Panc1 (cell line): ENCODE measurements around the gene ARMC8. TPM values are rescaled to one million over a fixed set of nuclear protein-coding genes. Genes with fewer than 3 reads are reported as not detected.

Experiments used
- ATAC-seq: fragments of 200-7000 bp; cut with Tn5 transposase; 2 replicates; pipeline ENCODE4 v1.9.1; 2020; ENCODE audit warnings: mild to moderate bottlenecking, moderate library complexity
- BruUV-seq: library from RNA; stranded (reverse); fragments of 400-500 nt; replicated peaks from 2 replicates; lab custom pipeline; 2021; lab: Mats Ljungman, UMichigan
- CTCF ChIA-PET: fragments of 300-600 bp; sonication (Branson Sonifier 250); formaldehyde crosslinking; loops from one replicate; lab custom pipeline; 2022; ENCODE audit warnings: antibody characterized with exemption; lab: Charles Lee
- POLR2A ChIA-PET: fragments of 300-600 bp; sonication (Branson Sonifier 250); formaldehyde crosslinking; loops from one replicate; lab custom pipeline; 2022; ENCODE audit warnings: antibody characterized with exemption; lab: Charles Lee
- DNase-seq: peaks from one replicate; pipeline ENCODE4 v3.0.0-alpha.2; 2010; ENCODE audit warnings: low read depth, low spot score
- H3K27ac ChIP-seq: 2 replicates; pipeline ENCODE4 v1.5.1; 2011; ENCODE audit warnings: mild to moderate bottlenecking, low read length, inconsistent platforms
- H3K27me3 ChIP-seq: fragments of 200-500 bp; sonication (Bioruptor generic); 2 replicates; pipeline ENCODE4 v1.6.0; 2014; ENCODE audit warnings: low read length, inconsistent platforms; ENCODE audit not compliant: control insufficient read depth, insufficient read depth
- H3K36me3 ChIP-seq: fragments of 200-500 bp; sonication (Bioruptor generic); 2 replicates; pipeline ENCODE4 v1.5.1; 2014; ENCODE audit warnings: inconsistent platforms, mild to moderate bottlenecking, low read length, moderate library complexity; ENCODE audit not compliant: control insufficient read depth, insufficient read depth
- H3K4me1 ChIP-seq: 2 replicates; pipeline ENCODE4 v1.5.1; 2011; ENCODE audit warnings: inconsistent platforms, mild to moderate bottlenecking, low read length, moderate library complexity; ENCODE audit not compliant: control insufficient read depth, insufficient read depth
- H3K4me3 ChIP-seq, 2 experiments: 2 replicates each; pipeline ENCODE4 v1.5.1; 2011 to 2012; ENCODE audit warnings: low read depth in 2 of 2, low read length in 2 of 2, mild to moderate bottlenecking in 2 of 2, inconsistent platforms in 1 of 2, moderate library complexity in 1 of 2
- H3K9me3 ChIP-seq: fragments of 200-500 bp; sonication (Bioruptor generic); 2 replicates; pipeline ENCODE4 v1.5.1; 2014; ENCODE audit warnings: low read depth, mild to moderate bottlenecking, inconsistent platforms, low read length, moderate library complexity; ENCODE audit not compliant: control insufficient read depth, insufficient read depth
- POLR2AphosphoS5 ChIP-seq: IDR thresholded peaks from 2 replicates; pipeline ENCODE4 v1.6.1; 2012; ENCODE audit warnings: mild to moderate bottlenecking, low read depth, low read length, moderate library complexity
- REST ChIP-seq, 2 experiments: IDR thresholded peaks; 2 replicates each; pipeline ENCODE4 v1.6.1; 2011 to 2012; ENCODE audit warnings: low read depth in 2 of 2, control low read depth in 1 of 2, low read length in 1 of 2, mild to moderate bottlenecking in 1 of 2, moderate library complexity in 1 of 2; ENCODE audit not compliant: insufficient read depth in 1 of 2
- SIN3A ChIP-seq: IDR thresholded peaks from 2 replicates; pipeline ENCODE4 v1.6.1; 2012; ENCODE audit warnings: low read depth, mild to moderate bottlenecking, low read length, moderate library complexity, borderline replicate concordance; ENCODE audit not compliant: insufficient read depth
- TCF7L2 ChIP-seq: IDR thresholded peaks from 2 replicates; pipeline ENCODE4 v1.6.1; 2011; ENCODE audit warnings: mild to moderate bottlenecking, low read depth, low read length, inconsistent platforms
- in situ Hi-C: cut with HindIII; loops from 2 replicates; pipeline ENCODE4 v1.10.0; 2016; ENCODE audit warnings: low sequenced_read_pairs, low pct_unique_long_range_greater_than_20kb
- intact Hi-C: fragments of 100-400 bp; cut with micrococcal nuclease; formaldehyde crosslinking; loops from one replicate; pipeline ENCODE4 v1.10.0; 2022; ENCODE audit not compliant: unreplicated experiment
- total RNA-seq: library from RNA; stranded (reverse); gene quantifications from one replicate; pipeline ENCODE4 v1.2.1, GENCODE V29; 2021; ENCODE audit not compliant: unreplicated experiment
- TF ChIP-seq, protein P1 (sequence below): fragments of 450-650 bp; IDR thresholded peaks from 2 replicates; pipeline ENCODE4 v1.5.1; 2017; ENCODE audit warnings: mild to moderate bottlenecking

The ARMC8 gene
- total RNA-seq, 1 experiment from 2014 or later, result 56.0 TPM

DNA sequence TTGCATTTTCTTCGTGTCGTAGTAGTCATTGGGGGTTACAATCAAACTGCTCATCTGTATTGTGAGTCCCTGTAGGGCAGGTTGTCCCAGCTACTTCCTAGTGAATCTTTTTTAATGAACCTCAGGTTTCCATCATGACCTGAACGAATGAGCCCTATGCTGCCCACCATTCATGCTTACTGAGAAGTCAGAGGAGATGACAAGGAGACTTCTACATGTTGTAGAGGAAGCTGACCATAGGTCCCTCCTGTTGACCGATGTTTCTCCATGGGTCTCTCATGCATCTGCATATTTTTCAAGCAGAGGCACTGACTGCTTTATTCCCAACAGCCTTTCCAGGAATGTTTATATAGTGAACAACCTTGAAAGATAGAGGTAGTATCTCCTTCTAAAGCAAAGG, 147.5 kb downstream of the ARMC8 start:
- ChIA-PET CTCF (no interaction called here), POLR2A (interaction anchor here (0.8 kb wide), 1 partner anchor 593 kb away, joined by 3 read pairs; no protein-coding TSS in a partner anchor)
- Histone ChIP-seq H3K27ac (no peak overlapping the region), H3K4me1 (0 out of 2 replicates have a peak, but pooled peaks cover 4% of the 10 kb centered on the region), H3K9me3 (no peaks in the 10 kb centered on the region), H3K36me3 (no peaks in the 10 kb centered on the region), H3K27me3 (peaks cover 22% of the 10 kb centered on the region), H3K4me3 (no peak overlapping the region)
- no peak for DNase-seq
- in situ Hi-C loops (no loop called here), intact Hi-C loops (loop anchor here (10.0 kb wide), 1 partner anchor 70 kb away; no protein-coding TSS in a partner anchor)
- BruUV-seq, result no TSS peak
- TF ChIP-seq TCF7L2, result no peak
- TF ChIP-seq SIN3A, result no peak
- TF ChIP-seq, protein P1, sequence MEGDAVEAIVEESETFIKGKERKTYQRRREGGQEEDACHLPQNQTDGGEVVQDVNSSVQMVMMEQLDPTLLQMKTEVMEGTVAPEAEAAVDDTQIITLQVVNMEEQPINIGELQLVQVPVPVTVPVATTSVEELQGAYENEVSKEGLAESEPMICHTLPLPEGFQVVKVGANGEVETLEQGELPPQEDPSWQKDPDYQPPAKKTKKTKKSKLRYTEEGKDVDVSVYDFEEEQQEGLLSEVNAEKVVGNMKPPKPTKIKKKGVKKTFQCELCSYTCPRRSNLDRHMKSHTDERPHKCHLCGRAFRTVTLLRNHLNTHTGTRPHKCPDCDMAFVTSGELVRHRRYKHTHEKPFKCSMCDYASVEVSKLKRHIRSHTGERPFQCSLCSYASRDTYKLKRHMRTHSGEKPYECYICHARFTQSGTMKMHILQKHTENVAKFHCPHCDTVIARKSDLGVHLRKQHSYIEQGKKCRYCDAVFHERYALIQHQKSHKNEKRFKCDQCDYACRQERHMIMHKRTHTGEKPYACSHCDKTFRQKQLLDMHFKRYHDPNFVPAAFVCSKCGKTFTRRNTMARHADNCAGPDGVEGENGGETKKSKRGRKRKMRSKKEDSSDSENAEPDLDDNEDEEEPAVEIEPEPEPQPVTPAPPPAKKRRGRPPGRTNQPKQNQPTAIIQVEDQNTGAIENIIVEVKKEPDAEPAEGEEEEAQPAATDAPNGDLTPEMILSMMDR, result no peak
- no peak for TF ChIP-seq POLR2AphosphoS5
- no peak for TF ChIP-seq REST (IDR thresholded peaks at IDR 0.05; ENCODE audit: insufficient read depth in 1 of 2, low read depth in 2 of 2, low read length in 1 of 2)
- ATAC-seq, result no peak

DNA sequence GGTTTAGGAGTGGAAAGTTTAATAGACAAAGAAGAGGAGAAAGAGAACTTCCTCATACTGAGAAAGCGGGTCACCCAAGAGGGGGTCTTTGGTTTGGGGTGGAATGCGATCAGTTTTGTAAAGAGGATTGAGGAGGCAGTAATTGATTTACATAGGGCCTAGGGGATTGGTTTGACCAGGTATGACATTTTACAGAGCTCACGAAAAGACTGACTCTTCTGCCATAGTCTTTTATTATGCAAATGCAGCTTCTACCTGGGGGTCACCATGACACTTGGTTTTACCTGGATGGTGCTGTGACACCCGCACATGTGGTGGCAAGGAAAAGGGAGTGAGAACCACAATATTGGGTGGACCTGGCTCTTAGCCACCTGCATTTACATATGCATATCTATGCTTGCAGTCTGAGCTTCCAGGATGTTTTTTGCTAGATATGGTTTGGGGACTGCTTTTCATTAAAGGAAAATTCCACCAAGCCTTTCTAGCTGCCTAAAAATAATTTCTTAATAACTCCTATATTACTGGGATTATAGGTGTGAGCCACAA, 149.4 kb downstream of the ARMC8 start:
- DNase-seq (no peak), ATAC-seq (no peak)
- Histone ChIP-seq H3K4me1 (no peaks in the 10 kb centered on the region), H3K9me3 (no peaks in the 10 kb centered on the region), H3K27me3 (peaks cover 11% of the 10 kb centered on the region), H3K4me3 (no peak overlapping the region), H3K36me3 (no peaks in the 10 kb centered on the region), H3K27ac (no peak overlapping the region)
- no TSS peak for BruUV-seq
- TF ChIP-seq, protein P1, result no peak
- TF ChIP-seq SIN3A (no peak), POLR2AphosphoS5 (no peak), REST (IDR thresholded peaks at IDR 0.05; ENCODE audit: insufficient read depth in 1 of 2, low read depth in 2 of 2, low read length in 1 of 2) (no peak), TCF7L2 (no peak)
- in situ Hi-C loops, result no loop called here
- CTCF ChIA-PET, result no interaction called here
- POLR2A ChIA-PET, result interaction anchor here (0.6 kb wide), 1 partner anchor 271 kb away, joined by 8 read pairs; no protein-coding TSS in a partner anchor
- intact Hi-C loops, result loop anchor here (10.0 kb wide), 1 partner anchor 68 kb away; no protein-coding TSS in a partner anchor
